ENCODE measurements around the gene CD86.

Gene CD86

DNA sequence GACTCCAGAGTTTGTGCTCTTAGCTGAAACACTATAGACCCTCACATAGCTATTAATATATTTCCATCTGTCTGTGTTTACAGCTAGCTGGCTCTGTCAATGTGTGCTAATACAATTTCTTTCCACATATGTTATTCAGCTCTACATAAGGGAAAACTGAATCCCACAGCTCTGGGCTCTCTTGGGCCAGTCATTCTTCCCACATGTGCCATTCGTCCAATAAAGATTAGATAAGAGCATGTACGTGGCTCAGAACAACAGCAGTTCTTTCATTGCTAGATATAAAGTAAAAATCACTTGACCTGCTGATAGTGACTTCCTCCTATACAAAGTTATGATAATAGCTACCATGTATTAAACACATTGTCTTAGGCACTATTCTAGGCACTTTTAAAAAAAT, 30.4 kb upstream of the CD86 start:
- no peaks in the 10 kb centered on the region for H4K20me1 ChIP-seq (ENCODE audit: low read depth, low read length)
- no peaks in the 10 kb centered on the region for H3K27me3 ChIP-seq (ENCODE audit: low read length)
- H3K79me2 ChIP-seq (ENCODE audit: insufficient read depth, low read length): no peaks in the 10 kb centered on the region; the same call in 1 of the 2 replicates
- H3K4me2 ChIP-seq (ENCODE audit: low read depth, low read length, poor library complexity, severe bottlenecking): peak overlapping the region; percentile 91
- H3K36me3 ChIP-seq (ENCODE audit: low read length): no peaks in the 10 kb centered on the region
- H3F3A ChIP-seq (ENCODE audit: insufficient read depth): peaks cover 50% of the 10 kb centered on the region
- peak overlapping the region; percentile 62 for H3K9ac ChIP-seq (ENCODE audit: low read length)
- H3K4me3 ChIP-seq (ENCODE audit: insufficient read depth, low read length, poor library complexity, severe bottlenecking): peak overlapping the region; percentile 29
- H3K9me2 ChIP-seq (replicated peaks; ENCODE audit: insufficient read depth, low read length): no peaks in the 10 kb centered on the region
- H3K27ac ChIP-seq (ENCODE audit: low read depth, low read length): peak overlapping the region; percentile 90
- TF ChIP-seq EZH2phosphoT487 (conservative IDR thresholded peaks at IDR 0.05; ENCODE audit: low read length): no peak
- TF ChIP-seq, protein P1, sequence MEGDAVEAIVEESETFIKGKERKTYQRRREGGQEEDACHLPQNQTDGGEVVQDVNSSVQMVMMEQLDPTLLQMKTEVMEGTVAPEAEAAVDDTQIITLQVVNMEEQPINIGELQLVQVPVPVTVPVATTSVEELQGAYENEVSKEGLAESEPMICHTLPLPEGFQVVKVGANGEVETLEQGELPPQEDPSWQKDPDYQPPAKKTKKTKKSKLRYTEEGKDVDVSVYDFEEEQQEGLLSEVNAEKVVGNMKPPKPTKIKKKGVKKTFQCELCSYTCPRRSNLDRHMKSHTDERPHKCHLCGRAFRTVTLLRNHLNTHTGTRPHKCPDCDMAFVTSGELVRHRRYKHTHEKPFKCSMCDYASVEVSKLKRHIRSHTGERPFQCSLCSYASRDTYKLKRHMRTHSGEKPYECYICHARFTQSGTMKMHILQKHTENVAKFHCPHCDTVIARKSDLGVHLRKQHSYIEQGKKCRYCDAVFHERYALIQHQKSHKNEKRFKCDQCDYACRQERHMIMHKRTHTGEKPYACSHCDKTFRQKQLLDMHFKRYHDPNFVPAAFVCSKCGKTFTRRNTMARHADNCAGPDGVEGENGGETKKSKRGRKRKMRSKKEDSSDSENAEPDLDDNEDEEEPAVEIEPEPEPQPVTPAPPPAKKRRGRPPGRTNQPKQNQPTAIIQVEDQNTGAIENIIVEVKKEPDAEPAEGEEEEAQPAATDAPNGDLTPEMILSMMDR (IDR thresholded peaks at IDR 0.05; ENCODE audit: insufficient read depth, low read length, poor library complexity, severe bottlenecking): no peak
- no peaks in the 10 kb centered on the region for H3K9me3 ChIP-seq (ENCODE audit: insufficient read depth, low read length)
- no peak overlapping the region for H2AFZ ChIP-seq (ENCODE audit: low read depth, low read length, severe bottlenecking)

GRCh38 chr3:122025296-122025695, 29.9 kb upstream of the CD86 start:
- H3K27me3 ChIP-seq (ENCODE audit: low read length): no peaks in the 10 kb centered on the region
- H3F3A ChIP-seq (ENCODE audit: insufficient read depth): peaks cover 51% of the 10 kb centered on the region
- TF ChIP-seq, protein P1 (IDR thresholded peaks at IDR 0.05; ENCODE audit: insufficient read depth, low read length, poor library complexity, severe bottlenecking): no peak
- no peak for TF ChIP-seq EZH2phosphoT487 (conservative IDR thresholded peaks at IDR 0.05; ENCODE audit: low read length)
- H3K9me2 ChIP-seq (replicated peaks; ENCODE audit: insufficient read depth, low read length): no peaks in the 10 kb centered on the region
- H3K9me3 ChIP-seq (ENCODE audit: insufficient read depth, low read length): no peaks in the 10 kb centered on the region
- peak overlapping the region; percentile 90 for H3K27ac ChIP-seq (ENCODE audit: low read depth, low read length)
- peak overlapping the region; percentile 29 for H3K4me3 ChIP-seq (ENCODE audit: insufficient read depth, low read length, poor library complexity, severe bottlenecking)
- no peaks in the 10 kb centered on the region for H4K20me1 ChIP-seq (ENCODE audit: low read depth, low read length)
- H3K36me3 ChIP-seq (ENCODE audit: low read length): no peaks in the 10 kb centered on the region
- no peak overlapping the region for H2AFZ ChIP-seq (ENCODE audit: low read depth, low read length, severe bottlenecking)
- H3K79me2 ChIP-seq (ENCODE audit: insufficient read depth, low read length): no peaks in the 10 kb centered on the region; the same call in 1 of the 2 replicates
- H3K4me2 ChIP-seq (ENCODE audit: low read depth, low read length, poor library complexity, severe bottlenecking): peak overlapping the region; percentile 91
- peak overlapping the region; percentile 62 for H3K9ac ChIP-seq (ENCODE audit: low read length)

GRCh38 chr3:122030381-122031122, 24.6 kb upstream of the CD86 start:
- peaks cover 19% of the 10 kb centered on the region; the same call in 1 of the 2 replicates for H3F3A ChIP-seq (ENCODE audit: insufficient read depth)
- peak overlapping the region; percentile 43 for H3K4me2 ChIP-seq (ENCODE audit: low read depth, low read length, poor library complexity, severe bottlenecking)
- H3K36me3 ChIP-seq (ENCODE audit: low read length): peaks cover 16% of the 10 kb centered on the region
- no peak overlapping the region for H3K4me3 ChIP-seq (ENCODE audit: insufficient read depth, low read length, poor library complexity, severe bottlenecking)
- H3K27me3 ChIP-seq (ENCODE audit: low read length): no peaks in the 10 kb centered on the region
- no peaks in the 10 kb centered on the region; the same call in 1 of the 2 replicates for H3K79me2 ChIP-seq (ENCODE audit: insufficient read depth, low read length)
- H3K9ac ChIP-seq (ENCODE audit: low read length): peak overlapping the region; percentile 16; the same call in 1 of the 2 replicates
- no peaks in the 10 kb centered on the region for H3K9me2 ChIP-seq (replicated peaks; ENCODE audit: insufficient read depth, low read length)
- H3K9me3 ChIP-seq (ENCODE audit: insufficient read depth, low read length): peaks cover 7% of the 10 kb centered on the region; the same call in 1 of the 2 replicates
- TF ChIP-seq, protein P1 (IDR thresholded peaks at IDR 0.05; ENCODE audit: insufficient read depth, low read length, poor library complexity, severe bottlenecking): no peak
- TF ChIP-seq EZH2phosphoT487 (conservative IDR thresholded peaks at IDR 0.05; ENCODE audit: low read length): no peak
- no peaks in the 10 kb centered on the region for H4K20me1 ChIP-seq (ENCODE audit: low read depth, low read length)
- H3K27ac ChIP-seq (ENCODE audit: low read depth, low read length): peak overlapping the region; percentile 71
- H2AFZ ChIP-seq (ENCODE audit: low read depth, low read length, severe bottlenecking): peak overlapping the region; percentile 29
